Stromal cell of bone marrow (primary cell): ENCODE results near the gene FAM120A.

Experiments used
- DNase-seq: peaks from one replicate; pipeline ENCODE4 v3.0.0-alpha.2; 2012; ENCODE audit warnings: low read depth

The FAM120A gene

GRCh38 chr9:93560991-93561390, 109.5 kb downstream of the FAM120A start:
- no peak for DNase-seq

- no peak for DNase-seq
These were observed 110.7 kb downstream of the FAM120A start for GRCh38 chr9:93562157-93562556.

GRCh38 chr9:93565089-93565488, 113.6 kb downstream of the FAM120A start:
- no peak for DNase-seq

GRCh38 chr9:93566408-93567270, 115.2 kb downstream of the FAM120A start:
- DNase-seq = peak; percentile 93

- no peak for DNase-seq
These were observed 115.9 kb downstream of the FAM120A start for GRCh38 chr9:93567271-93567959.

- no peak for DNase-seq
These were observed 116.7 kb downstream of the FAM120A start for GRCh38 chr9:93568169-93568568.

- no peak for DNase-seq
These were observed 118.2 kb downstream of the FAM120A start for GRCh38 chr9:93569621-93570174.

GRCh38 chr9:93572221-93572620, 120.7 kb downstream of the FAM120A start:
- no peak for DNase-seq

- no peak for DNase-seq
These were observed 121.4 kb downstream of the FAM120A start for GRCh38 chr9:93572636-93573515.

GRCh38 chr9:93573516-93573828, 122.0 kb downstream of the FAM120A start:
- DNase-seq = no peak

- DNase-seq = no peak
These were observed 122.8 kb downstream of the FAM120A start for GRCh38 chr9:93574091-93574899.

GRCh38 chr9:93574900-93575795, 123.7 kb downstream of the FAM120A start:
- DNase-seq = no peak

GRCh38 chr9:93575796-93576257, 124.3 kb downstream of the FAM120A start:
- no peak for DNase-seq

- DNase-seq = no peak
These were observed 125.0 kb downstream of the FAM120A start, which contains the start of gene PHF2 for GRCh38 chr9:93576258-93577077. TSS of gene PHF2 (plus strand) at chr9:93576584. CDS start at chr9:93576774, 190 bp downstream.

- no peak for DNase-seq
These were observed 125.8 kb downstream of the FAM120A start for GRCh38 chr9:93577078-93577974.

GRCh38 chr9:93577975-93578682, 126.6 kb downstream of the FAM120A start:
- DNase-seq = no peak

GRCh38 chr9:93578844-93579243, 127.4 kb downstream of the FAM120A start:
- DNase-seq = no peak
